Globus pallidus (tissue), 1 donor: ENCODE measurements around the gene VKORC1.
"Not testable (repeated sequence)": the region's sequence is repeated elsewhere in the genome, so short reads cannot be mapped to it uniquely, and the experiment has no call there.

Source experiments
- DNase-seq: peaks from one replicate; pipeline ENCODE4 v3.0.0-alpha.2; 2015; ENCODE audit warnings: low spot score

The VKORC1 gene

GRCh38 chr16:31107465-31107867 lies 12.9 kb upstream of the VKORC1 start:
- no peak for DNase-seq

DNA sequence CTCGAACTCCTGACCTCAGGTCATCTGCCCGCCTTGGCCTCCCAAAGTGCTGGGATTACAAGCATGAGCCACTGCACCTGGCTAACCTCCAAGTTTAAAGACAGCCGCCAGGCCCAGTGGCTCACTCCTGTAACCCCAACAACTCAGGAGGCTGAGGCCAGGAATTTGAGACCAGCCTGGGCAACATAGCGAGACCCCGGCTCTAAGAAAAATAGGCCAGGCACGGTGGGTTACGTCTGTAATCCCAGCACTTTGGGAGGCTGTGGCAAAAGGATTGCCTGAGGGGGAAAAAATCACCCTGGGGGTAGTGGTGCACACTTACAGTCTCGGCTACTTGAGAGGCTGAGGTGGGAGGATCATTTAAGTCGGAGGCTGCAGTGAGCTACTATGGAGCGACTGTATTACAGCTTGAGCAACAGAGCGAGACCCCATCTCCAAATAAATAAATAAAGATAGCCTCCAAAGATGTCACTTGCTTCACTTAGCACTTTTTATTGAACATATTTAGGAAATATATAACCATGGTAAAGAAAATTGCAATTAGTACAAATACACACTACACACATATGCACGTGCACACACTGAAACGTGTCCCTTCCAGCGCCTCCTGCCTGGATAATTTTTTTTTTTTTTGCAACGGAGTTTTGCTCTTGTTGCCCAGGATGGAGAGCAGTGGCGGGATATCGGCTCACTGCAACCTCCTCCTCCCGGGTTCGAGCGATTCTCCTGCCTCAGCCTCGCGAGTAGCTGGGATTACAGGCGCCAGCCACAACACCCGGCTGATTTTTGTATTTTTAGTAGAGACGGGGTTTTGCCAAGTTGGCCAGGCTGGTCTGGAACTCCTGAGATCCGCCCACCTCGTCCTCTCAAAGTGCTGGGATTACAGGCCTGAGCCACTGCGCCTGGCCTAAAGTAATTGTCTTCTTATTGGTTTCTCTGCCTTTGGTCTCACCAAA lies 12.2 kb upstream of the VKORC1 start:
- DNase-seq: no peak

- DNase-seq: peak; percentile 66
These were observed 11.1 kb upstream of the VKORC1 start for GRCh38 chr16:31105677-31106213.

DNA sequence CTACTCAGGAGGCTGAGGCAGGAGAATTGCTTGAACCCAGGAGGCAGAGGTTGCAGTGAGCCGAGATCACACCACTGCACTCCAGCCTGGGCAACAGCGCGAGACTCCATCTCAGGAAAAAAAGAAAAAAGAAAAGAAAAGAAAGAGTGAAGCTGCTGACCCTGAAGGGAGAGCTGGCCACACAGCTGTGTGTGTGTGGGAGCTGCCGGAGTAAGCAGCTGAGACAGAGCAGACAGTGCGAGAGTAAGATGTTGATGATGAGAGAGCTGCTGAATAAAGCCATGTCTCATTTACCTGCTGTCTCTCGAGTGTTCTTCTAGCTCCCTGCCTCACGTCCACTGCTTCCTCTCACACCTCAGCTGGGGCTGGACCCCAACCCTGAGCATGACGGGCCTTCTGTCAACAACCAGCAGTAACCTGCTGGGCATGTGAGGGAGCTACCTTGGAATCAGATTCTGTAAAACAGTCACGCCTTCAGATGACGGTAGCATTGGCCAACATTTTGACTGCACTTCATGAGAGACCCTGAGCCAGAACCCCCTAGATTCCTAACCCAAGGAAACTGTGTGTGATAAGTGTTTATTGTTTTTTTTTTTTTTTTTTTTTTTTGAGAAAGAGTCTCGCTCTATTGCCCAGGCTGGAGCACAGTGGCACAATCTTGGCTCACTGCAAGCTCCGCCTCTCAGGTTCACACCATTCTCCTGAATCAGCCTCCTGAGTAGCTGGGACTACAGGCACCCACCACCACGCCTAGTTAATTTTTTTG lies 6.5 kb upstream of the VKORC1 start:
- DNase-seq: not testable (repeated sequence)

DNA sequence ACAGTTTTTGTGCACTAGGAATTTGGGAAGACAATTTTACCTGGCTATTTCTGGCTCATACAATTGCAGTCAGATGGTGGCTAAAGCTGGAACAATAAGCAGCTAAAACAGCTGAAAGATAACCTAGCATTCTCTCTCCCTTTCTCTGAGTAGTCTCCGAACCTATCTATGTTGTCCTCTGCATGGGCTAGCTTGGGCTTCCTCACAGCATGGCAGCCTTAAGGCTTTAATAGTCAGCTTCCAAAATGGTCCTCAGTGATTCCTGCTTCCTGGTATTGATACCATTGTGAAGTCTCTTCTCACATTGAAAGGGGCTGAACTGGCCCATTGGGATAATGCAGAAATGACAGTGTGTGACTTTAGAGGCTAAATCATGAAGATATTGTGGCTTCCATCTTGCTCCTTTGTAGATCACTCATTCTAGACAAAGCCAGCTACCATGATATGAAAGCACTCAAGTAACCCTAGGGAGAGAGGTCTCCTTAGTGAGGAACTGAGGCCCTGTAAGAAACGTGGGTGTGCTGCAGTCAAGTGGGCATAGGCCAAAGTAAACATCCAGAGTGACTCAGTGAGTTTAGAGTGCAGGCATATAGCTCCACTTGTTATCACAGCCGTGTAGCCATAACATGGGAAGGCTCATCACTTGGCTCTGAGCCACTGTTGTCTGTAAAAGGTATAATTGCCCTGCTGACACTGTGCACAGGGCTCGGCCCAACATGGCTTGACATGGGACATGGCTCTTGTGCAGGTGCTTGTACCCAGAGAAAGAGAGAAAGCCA lies 5.5 kb upstream of the VKORC1 start:
- no peak for DNase-seq

DNA sequence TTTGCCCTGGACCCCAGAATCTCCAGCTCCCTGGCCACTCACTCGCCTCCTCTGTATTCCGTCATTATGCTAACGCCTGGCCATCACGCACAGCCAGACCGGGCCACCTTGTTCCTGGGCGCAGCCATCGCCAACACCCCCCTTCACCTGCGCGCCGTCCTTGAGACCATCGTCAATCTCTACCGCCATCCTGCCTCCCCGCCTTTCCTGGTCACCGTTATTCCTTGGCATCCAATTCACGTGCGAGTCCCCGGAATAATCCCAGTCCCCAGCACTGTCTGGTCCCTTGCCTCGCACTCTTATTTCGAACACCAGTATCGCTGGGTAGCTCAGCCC lies 541 bp downstream of the VKORC1 start:
- no peak for DNase-seq

DNA sequence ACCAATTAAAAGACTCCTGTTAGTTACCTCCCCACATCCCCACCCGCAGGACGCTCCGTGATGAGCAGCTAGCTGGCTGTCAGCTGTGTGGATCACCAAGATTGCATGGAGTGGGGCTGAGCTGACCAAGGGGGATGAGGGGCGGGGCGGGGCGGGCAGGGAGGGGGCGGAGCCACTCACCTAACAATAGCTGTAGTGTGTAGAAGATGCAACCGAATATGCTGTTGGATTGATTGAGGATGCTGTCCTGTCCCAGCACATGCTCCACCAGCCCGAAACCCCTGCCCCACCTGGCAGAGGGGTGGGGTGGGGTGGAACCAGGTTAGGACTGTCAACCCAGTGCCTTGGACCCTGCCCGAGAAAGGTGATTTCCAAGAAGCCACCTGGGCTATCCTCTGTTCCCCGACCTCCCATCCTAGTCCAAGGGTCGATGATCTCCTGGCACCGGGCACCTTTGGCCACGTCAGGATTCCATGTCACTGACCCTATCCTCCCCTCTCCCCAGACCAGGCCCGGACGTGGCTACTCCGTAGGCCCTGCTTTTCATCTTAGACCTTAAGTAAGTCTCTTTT lies 1.4 kb downstream of the VKORC1 start:
- peak; percentile 78 for DNase-seq

DNA sequence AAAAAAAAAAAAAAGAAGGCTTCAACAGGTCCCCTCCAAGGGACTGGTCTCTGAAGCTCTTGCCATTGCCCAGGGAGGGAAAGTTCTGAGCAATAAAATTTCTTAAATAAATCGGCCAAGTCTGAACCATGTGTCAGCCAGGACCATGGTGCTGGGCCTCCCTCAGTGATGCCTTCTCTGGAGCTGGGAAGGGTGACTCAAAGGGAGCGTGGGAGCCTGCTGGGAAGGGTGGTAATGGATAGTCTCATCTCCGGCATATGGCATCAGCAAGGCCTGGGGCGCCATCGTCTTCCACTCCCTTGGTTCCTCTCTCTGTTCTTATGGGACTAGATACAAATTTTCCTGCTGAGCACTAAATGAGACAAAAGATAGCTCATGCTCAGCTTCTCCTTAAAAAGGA lies 2.3 kb downstream of the VKORC1 start:
- DNase-seq: no peak

- DNase-seq: no peak
These were observed 4.1 kb downstream of the VKORC1 start for GRCh38 chr16:31090540-31090939.

DNA sequence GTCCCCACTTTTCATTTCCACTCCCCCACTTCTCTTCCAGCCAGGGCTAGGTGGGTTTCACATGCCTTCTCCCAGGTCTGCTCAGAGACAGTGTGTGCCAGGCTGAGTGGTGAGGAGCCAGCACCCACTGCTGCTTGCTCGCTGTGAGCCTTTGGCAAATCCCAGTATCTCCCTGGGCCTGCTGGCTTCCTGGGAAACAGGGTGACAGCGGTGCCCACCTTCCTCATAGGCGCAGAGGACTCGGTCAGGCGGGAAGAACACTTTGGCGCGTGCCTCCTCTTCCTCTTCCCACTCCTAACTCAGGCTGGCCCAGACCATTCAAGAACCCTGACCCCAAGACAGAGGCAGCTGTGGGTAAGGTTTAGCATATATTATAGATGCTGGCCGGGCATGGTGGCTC lies 5.4 kb downstream of the VKORC1 start:
- DNase-seq: no peak

DNA sequence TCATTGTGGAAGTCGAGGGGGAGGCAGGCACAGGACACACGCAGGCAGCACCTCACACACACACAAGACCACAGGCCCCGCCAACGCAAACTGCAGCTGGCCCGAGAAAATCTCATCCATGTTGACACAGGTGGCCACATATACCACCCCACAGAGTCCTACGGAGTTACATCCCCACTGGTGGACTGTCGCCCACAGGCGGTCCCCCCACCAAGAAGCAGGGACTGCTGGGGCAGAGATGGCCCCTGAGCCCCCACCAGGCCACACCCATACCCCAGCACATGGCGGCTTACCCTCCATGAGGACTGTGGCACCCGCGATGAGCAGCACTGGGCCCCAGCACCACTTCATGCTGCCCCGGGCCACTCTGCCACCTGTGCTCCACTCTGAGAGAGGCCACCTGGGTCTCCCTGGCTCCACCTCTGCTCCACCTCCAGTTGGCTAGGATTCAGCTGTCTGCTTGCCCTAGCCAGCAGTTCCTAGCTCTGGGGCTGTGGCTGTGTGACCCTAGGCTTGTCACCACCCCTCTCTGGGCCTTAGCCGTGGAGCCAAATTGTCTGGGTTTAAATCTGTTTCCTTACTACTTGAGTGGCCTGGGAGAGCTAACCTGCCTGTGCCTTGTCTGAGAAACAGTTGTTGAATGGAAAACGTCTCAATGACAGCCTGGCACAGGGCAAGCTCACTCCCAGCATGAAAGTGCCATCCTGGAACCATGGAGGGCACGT lies 6.0 kb downstream of the VKORC1 start, which contains the start of gene PRSS53:
Gene PRSS53 (minus strand): TSS at position 485 of the 725 bp plus-strand sequence. CDS start 134 bp downstream, at position 351.
- no peak for DNase-seq

DNA sequence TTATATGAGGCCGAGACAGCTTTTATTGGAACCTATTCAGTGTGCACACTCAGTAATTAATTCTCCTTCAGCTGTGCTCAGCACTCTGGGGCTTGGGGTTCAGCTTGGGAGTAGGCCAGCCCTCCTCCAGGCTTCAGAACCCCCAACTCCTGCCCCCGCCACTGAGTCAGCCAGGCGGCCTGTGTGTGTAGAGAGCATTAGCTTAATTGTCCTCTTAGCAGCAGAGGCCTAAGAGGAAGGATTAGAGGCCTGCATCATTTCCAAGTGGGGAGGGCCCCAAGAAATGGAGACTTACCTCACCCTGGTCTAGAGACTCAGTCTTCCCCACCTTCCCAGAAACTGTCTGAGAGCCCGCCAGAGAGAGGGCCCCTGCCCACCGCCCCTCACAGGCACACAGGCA lies 6.6 kb downstream of the VKORC1 start:
- DNase-seq: no peak

DNA sequence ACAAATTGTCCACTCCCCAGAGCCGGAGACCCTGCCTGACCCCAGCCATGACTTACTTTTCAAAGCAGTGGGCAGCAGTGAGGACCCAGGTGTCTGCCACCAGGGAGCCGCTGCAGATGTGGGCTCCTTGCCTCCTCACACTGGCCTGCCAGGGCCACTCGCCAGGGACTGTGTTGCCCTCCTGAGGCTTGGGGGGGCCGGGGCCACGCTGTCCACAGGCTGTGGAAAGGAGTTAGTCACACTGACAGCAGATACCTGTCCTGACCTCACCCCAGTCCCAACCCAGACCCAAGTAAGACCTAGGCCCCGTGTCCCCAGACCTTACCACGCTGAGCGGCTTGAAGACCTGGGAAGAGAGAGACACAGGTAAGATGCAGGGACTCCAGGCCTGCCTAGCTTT lies 7.1 kb downstream of the VKORC1 start:
- no peak for DNase-seq

- DNase-seq: no peak
These were observed 8.0 kb downstream of the VKORC1 start for GRCh38 chr16:31086629-31086906.

GRCh38 chr16:31085873-31086628 lies 8.5 kb downstream of the VKORC1 start:
- no peak for DNase-seq

GRCh38 chr16:31085411-31085810 lies 9.2 kb downstream of the VKORC1 start:
- no peak for DNase-seq

DNA sequence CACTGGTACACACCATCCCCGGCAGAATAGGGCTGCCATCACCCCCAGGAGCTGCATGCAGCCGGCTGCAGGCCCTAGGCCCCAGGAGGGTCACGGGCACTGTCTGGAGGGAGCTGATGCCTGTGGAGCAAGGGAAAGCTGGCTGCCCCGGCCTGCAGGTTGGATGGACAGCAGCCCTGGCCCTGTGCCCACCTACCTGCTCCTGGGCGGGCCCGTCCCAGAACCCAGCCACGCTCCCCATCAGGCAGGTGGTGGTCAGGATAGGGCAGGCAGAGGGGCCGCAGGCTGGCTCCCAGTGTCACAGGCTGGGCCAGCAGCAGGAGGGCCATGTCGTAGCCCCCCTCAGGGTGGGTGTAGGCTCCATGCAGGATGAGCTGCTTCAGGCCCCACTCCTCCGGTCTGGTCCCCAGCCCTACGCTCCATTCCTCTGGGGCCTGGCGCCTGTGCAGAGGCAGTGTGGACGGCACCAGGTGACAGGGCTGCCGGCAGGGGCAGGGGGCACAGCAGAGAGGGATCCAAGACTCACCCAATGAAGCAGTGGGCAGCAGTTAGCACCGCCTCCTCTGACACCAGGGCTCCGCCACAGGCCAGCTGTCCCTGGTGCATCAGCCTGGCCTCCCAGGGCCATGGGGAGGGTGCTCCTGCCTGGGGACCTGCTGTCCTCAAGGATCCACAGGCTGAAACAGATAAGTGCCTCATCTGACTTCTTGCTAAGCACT lies 9.9 kb downstream of the VKORC1 start:
- DNase-seq: no peak

DNA sequence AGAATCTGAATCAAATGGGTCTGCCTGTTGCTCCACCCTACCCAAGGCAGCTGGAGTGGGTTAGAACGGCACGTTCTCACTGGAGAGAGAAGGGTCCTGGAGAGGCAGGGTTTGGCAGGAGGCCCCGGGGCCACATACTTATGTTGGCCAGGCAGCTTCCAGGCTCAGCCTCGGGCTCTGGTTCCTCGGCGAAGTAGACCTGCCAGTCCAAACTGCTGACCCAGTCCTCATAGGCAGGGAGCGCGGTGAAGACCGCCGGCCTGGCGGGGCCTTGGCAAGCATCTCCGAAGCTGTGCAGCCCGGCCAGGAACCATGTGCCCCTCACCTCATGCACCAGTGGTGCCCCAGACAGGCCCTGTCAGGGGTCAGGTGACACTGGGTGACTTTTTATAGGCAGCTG lies 10.6 kb downstream of the VKORC1 start:
- DNase-seq: no peak

GRCh38 chr16:31083556-31083955 lies 11.0 kb downstream of the VKORC1 start:
- DNase-seq: no peak

DNA sequence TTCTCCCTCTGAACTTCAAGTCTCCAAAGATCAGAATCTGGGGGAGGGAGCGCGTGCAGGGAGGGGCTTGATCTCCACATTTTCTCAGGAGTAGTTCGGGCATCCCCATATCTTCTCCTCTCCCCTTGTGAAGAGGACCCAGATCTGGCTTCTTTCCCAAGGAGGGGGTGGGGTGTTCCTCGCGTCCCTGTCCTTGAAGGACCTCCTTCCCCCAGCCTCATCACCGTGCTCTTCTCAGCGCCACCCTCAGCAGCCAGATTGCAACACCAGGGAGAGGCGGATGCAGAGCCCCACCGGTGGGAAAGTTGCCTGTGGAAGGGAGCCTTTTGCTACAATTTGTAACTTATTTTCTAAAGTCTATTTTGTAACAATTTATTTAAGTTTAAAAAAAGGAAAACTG lies 11.5 kb downstream of the VKORC1 start:
- no peak for DNase-seq
